Heart right ventricle (tissue), 16 donors: Measurements from ENCODE around the gene PLSCR1. TPM values are rescaled to one million over a fixed set of nuclear protein-coding genes. Genes with fewer than 3 reads are reported as not detected.
A peak's percentile ranks its signal among the peaks of the same experiment; 100 is the strongest.

Source experiments
- ATAC-seq, 8 donors: fragments of 200-7000 bp; cut with Tn5 transposase; one replicate each; pipeline ENCODE4 v1.9.1; 2020; ENCODE audit warnings: mild to moderate bottlenecking in 8 of 8, moderate library complexity in 8 of 8, moderate number of reproducible peaks in 1 of 8
- DNase-seq, 2 donors: peaks; one replicate each; pipeline ENCODE4 v3.0.0-alpha.2; 2020
- H3K27ac ChIP-seq, 10 donors: fragments of 200-600 bp; sonication (generic) in 2 of 10; one replicate each; pipeline versions ENCODE4 v1.5.0 to v1.8.0; 2020 to 2022; ENCODE audit warnings: mild to moderate bottlenecking in 3 of 10
- H3K27me3 ChIP-seq, 7 donors: fragments of 200-600 bp; one replicate each; pipeline ENCODE4 v1.8.0; 2021 to 2022; ENCODE audit warnings: mild to moderate bottlenecking in 2 of 7
- H3K36me3 ChIP-seq, 9 donors: fragments of 200-600 bp; sonication (generic) in 1 of 9; one replicate each; pipeline versions ENCODE4 v1.5.0 to v1.8.0; 2020 to 2022; ENCODE audit warnings: mild to moderate bottlenecking in 2 of 9
- H3K4me1 ChIP-seq, 9 donors: fragments of 200-600 bp; sonication (generic) in 1 of 9; one replicate each; pipeline versions ENCODE4 v1.5.0 to v1.8.0; 2020 to 2022; ENCODE audit warnings: mild to moderate bottlenecking in 4 of 9
- H3K4me3 ChIP-seq, 10 donors: fragments of 200-600 bp; sonication (generic) in 2 of 10; one replicate each; pipeline versions ENCODE4 v1.5.0 to v1.8.0; 2020 to 2022; ENCODE audit warnings: mild to moderate bottlenecking in 7 of 10, moderate library complexity in 2 of 10
- H3K9me3 ChIP-seq, 11 donors: fragments of 200-600 bp in 10 of 11; sonication (generic) in 2 of 11; one replicate each; pipeline versions ENCODE4 v1.5.0 to v1.8.0; 2013 to 2022; ENCODE audit warnings: mild to moderate bottlenecking in 2 of 11, control low read depth in 1 of 11, moderate library complexity in 1 of 11
- CTCF ChIP-seq, 9 donors: fragments of 200-600 bp; sonication (generic) in 2 of 9; IDR thresholded peaks; one replicate each; pipeline versions ENCODE4 v1.5.0 to v1.8.0; 2021 to 2022; ENCODE audit warnings: antibody characterized with exemption in 9 of 9, mild to moderate bottlenecking in 5 of 9, moderate library complexity in 1 of 9
- WGBS, 2 donors: extraction: QIAGEN DNeasy Blood & Tissue Kit; methylation state at CpG; one replicate each; pipeline ENCODE4 v1.1.7; 2013; ENCODE audit warnings: inconsistent platforms in 1 of 2; 5-methylcytosine and 5-hydroxymethylcytosine counted together
- intact Hi-C, 10 donors: fragments of 100-400 bp; cut with DNase I; formaldehyde crosslinking; loops; one replicate each; pipeline versions ENCODE4 v1.11.1 to v1.14.2; 2022
- polyA plus RNA-seq, 2 donors: library from polyadenylated mRNA; stranded (reverse); fragments of 200-250 nt; gene quantifications; one replicate each; pipeline ENCODE4 v1.2.3, GENCODE V29; 2013
- total RNA-seq, 10 donors: library from RNA; stranded (reverse); fragmentation: NEBNext Ultra II Directional in 3 of 10; extraction: Animal tissue kit (Norgen Biotek cat#: 25700) in 3 of 10; gene quantifications; one replicate each; pipeline versions ENCODE4 v1.2.1 to v1.2.4, GENCODE V29; 2021 to 2023
- donor health status: Arrhythmogenic right ventricular cardiomyopathy.
- donor health status: ischemic (EF 13 %, LVEDD 7.1; RV severe dilation, severe dysfunction).
- donor health status: healthy with polysubstance abuse.
- donor health status: DM: no; HTN: yes; CAD: no.
- donor health status: DM: no; HTN: no; CAD: no.
- donor health status: ischemic (EF 25% LVEDD 6.9; RV normal size, moderate dysfunction).
- donor health status: ischemic (EF 25% LVEDD 5.7; RV mildly dilated, moderate dysfunction).
- donor health status: healthy.
- donor health status: DM: yes; HTN: yes; CAD: no.
- donor health status: Ischemic cardiomyopathy.
- donor health status: ischemic (EF 35%, LVEDD 5.7; RV mildly dilated, moderate dysfunction).
- donor health status: nonischemic (EF 11% LVEDD 7.7; RV severe dilation, severe dysfunction).
- donor health status: DM: yes; HTN: yes; CAD: no.
- donor health status: PGD.
- donor health status: ischemic (EF 29% LVEDD 5.4; RV normal size, mild dysfunction).
- donor health status: nonischemic (EF 23%, LVEDD 6.1; RV moderate dilation, normal function).

Gene PLSCR1
- total and polyA plus RNA-seq, 12 donors: 11.7 to 72.6 (median 20.9) TPM

DNA sequence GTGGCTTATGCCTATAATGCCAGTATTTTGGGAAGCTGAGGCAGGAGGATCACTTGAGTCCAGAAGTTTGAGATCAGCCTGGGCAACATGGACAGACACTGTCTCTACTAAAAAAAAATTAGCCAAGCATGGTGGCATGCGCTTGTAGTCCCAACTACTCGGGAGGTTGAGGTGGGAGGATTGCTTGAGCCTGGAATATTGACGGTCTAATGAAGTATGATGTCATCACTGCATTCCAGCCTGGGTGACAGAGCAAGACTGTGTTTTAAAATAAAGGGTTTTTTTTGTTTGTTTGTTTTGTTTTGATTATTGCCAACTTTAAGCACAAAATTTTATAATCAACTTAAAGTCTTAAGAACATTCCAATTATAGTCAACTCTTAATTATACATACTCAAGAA, 6.8 kb downstream of the PLSCR1 start:
- WGBS, 2 donors: 76 to 81% methylated on average over 3 of the region's 3 CpGs
- peak overlapping the region in 6 of 10 donors; percentile 4 to 72 (median 29) for H3K27ac ChIP-seq
- peaks cover 0 to 87% (median 52%) of the 10 kb centered on the region in 9 donors for H3K4me1 ChIP-seq

GRCh38 chr3:146536681-146537080, 7.7 kb downstream of the PLSCR1 start:
- DNase-seq (no peak), ATAC-seq (peak in 7 of 8 donors; percentile 44 to 77 (median 68))
- H3K27me3 ChIP-seq: no peaks in the 10 kb centered on the region
- intact Hi-C loops: no loop called here
- H3K4me1 ChIP-seq: peaks cover 0 to 88% (median 48%) of the 10 kb centered on the region in 9 donors
- no peaks in the 10 kb centered on the region for H3K9me3 ChIP-seq
- H3K4me3 ChIP-seq: no peak overlapping the region
- peaks cover 0 to 71% (median 0%) of the 10 kb centered on the region in 9 donors for H3K36me3 ChIP-seq
- no peak for TF ChIP-seq CTCF (IDR thresholded peaks at IDR 0.05)
- peak overlapping the region in 5 of 10 donors; percentile 45 to 72 (median 53) for H3K27ac ChIP-seq

More for the DNA sequence above, 6.8 kb downstream of the PLSCR1 start:
- no peak for ATAC-seq
- DNase-seq: no peak
- TF ChIP-seq CTCF (IDR thresholded peaks at IDR 0.05): no peak
- Histone ChIP-seq H3K27me3 (no peaks in the 10 kb centered on the region), H3K9me3 (no peaks in the 10 kb centered on the region), H3K36me3 (peaks cover 0 to 62% (median 0%) of the 10 kb centered on the region in 9 donors), H3K4me3 (no peak overlapping the region)
- intact Hi-C loops: no loop called here

GRCh38 chr3:146532406-146532805, 12.0 kb downstream of the PLSCR1 start:
- Histone ChIP-seq H3K27ac (no peak overlapping the region), H3K36me3 (peaks cover 0 to 91% (median 0%) of the 10 kb centered on the region in 9 donors), H3K4me1 (peaks cover 0 to 63% (median 42%) of the 10 kb centered on the region in 9 donors), H3K27me3 (no peaks in the 10 kb centered on the region), H3K9me3 (no peaks in the 10 kb centered on the region), H3K4me3 (no peak overlapping the region)
- intact Hi-C loops: no loop called here
- DNase-seq (no peak), ATAC-seq (no peak)
- TF ChIP-seq CTCF (IDR thresholded peaks at IDR 0.05): no peak
- 44 to 50% methylated on average over 2 of the region's 2 CpGs for whole genome bisulfite sequencing, 2 donors

GRCh38 chr3:146530609-146531008, 13.8 kb downstream of the PLSCR1 start:
- WGBS, 2 donors: 55 to 65% methylated on average over 2 of the region's 2 CpGs
- DNase-seq (no peak), ATAC-seq (no peak)
- H3K4me1 ChIP-seq: peaks cover 0 to 45% (median 29%) of the 10 kb centered on the region in 9 donors
- no peak for TF ChIP-seq CTCF (IDR thresholded peaks at IDR 0.05)
- H3K36me3 ChIP-seq: peaks cover 0 to 95% (median 0%) of the 10 kb centered on the region in 9 donors
- H3K27me3 ChIP-seq: no peaks in the 10 kb centered on the region
- peak overlapping the region in 1 of 10 donors; percentile 49 for H3K27ac ChIP-seq
- no peaks in the 10 kb centered on the region for H3K9me3 ChIP-seq
- H3K4me3 ChIP-seq: no peak overlapping the region
- intact Hi-C loops: no loop called here
